ENCODE results near the gene VAMP2. TPM values are rescaled to one million over a fixed set of nuclear protein-coding genes. Genes with fewer than 3 reads are reported as not detected.
"Not testable (repeated sequence)": the region's sequence is repeated elsewhere in the genome, so short reads cannot be mapped to it uniquely, and the experiment has no call there.

VAMP2 gene
- total RNA-seq, 1 donor from 2014 or later, result 97.7 TPM

DNA sequence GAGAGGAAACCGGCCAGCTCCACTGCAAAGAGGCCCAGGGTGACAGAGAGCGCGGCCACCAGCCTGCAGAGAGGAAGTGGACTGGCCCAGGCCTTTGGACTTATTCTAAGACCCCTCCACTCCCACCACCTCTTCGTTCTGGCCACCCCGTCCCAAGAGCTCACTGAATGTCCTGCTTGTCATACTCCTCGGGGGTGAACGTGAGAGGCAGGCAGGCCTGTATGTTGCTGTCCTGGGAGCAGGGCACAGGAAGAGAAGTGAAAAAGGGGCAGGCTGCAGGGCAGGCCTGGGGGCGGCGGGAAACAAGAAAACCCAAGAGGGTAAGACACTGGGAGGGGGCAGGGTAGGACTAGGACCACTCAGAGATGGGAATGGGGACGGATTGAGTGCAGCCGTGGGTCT lies 13.0 kb upstream of the VAMP2 start:
- no peaks in the 10 kb centered on the region for H3K9me3 Mint-ChIP-seq
- ATAC-seq (ENCODE audit: low read depth) (no peak), DNase-seq (no peak)
- peaks cover 44% of the 10 kb centered on the region for H3K4me1 Mint-ChIP-seq
- no peaks in the 10 kb centered on the region for H3K27me3 Mint-ChIP-seq
- H3K36me3 Mint-ChIP-seq (ENCODE audit: low read depth), result peaks cover 4% of the 10 kb centered on the region
- peak overlapping the region; percentile 90 for H3K4me3 Mint-ChIP-seq
- intact Hi-C loops (cut with micrococcal nuclease), result loop anchor here (1.0 kb wide), 1 partner anchor 125 kb away; no protein-coding TSS in a partner anchor
- peak overlapping the region; percentile 89 for H3K27ac Mint-ChIP-seq
- ChIA-PET POLR2A (interaction anchor here (0.6 to 9.2 kb wide), 9 partner anchors 11 to 490 kb away, joined by 3 to 365 read pairs (median 5); partner anchors contain the start of gene BORCS6), CTCF (interaction anchor here (2.4 kb wide), 1 partner anchor 10 kb away, joined by 8 read pairs; no protein-coding TSS in a partner anchor)
- TF ChIP-seq, protein P1, sequence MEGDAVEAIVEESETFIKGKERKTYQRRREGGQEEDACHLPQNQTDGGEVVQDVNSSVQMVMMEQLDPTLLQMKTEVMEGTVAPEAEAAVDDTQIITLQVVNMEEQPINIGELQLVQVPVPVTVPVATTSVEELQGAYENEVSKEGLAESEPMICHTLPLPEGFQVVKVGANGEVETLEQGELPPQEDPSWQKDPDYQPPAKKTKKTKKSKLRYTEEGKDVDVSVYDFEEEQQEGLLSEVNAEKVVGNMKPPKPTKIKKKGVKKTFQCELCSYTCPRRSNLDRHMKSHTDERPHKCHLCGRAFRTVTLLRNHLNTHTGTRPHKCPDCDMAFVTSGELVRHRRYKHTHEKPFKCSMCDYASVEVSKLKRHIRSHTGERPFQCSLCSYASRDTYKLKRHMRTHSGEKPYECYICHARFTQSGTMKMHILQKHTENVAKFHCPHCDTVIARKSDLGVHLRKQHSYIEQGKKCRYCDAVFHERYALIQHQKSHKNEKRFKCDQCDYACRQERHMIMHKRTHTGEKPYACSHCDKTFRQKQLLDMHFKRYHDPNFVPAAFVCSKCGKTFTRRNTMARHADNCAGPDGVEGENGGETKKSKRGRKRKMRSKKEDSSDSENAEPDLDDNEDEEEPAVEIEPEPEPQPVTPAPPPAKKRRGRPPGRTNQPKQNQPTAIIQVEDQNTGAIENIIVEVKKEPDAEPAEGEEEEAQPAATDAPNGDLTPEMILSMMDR (IDR thresholded peaks at IDR 0.05), result no peak

DNA sequence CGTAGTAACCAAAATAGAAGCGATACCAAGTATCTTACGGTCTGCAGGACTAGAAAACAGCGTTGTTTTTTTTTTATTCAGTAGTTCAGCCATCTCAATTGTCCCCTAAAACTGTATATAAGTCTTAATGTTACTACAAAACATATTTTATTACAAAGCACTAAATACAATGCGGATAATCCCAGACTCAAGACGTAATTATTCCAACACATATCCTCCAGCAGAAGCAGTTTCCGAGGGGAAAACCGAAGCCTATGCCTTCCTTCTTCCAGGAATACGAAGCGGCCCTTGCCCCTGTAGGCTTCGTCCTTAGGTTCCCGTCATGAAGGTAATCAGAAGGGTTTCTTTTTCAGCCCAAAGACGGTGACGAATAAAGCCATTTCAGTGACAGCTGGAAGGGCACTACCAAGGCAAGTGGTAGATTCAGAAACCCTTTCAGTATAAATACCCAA lies 11.1 kb upstream of the VAMP2 start:
- TF ChIP-seq, protein P1 (IDR thresholded peaks at IDR 0.05), result no peak
- no peaks in the 10 kb centered on the region for H3K9me3 Mint-ChIP-seq
- ATAC-seq (ENCODE audit: low read depth) (no peak), DNase-seq (no peak)
- POLR2A ChIA-PET, result interaction anchor here (0.6 to 9.2 kb wide), 51 partner anchors 13 to 1151 kb away, joined by 3 to 385 read pairs (median 8); partner anchors contain the start of genes ACAP1, ALOXE3, AURKB and BCL6B
- H3K4me1 Mint-ChIP-seq, result peaks cover 44% of the 10 kb centered on the region
- no peaks in the 10 kb centered on the region for H3K27me3 Mint-ChIP-seq
- H3K4me3 Mint-ChIP-seq, result peak overlapping the region; percentile 84
- peaks cover 4% of the 10 kb centered on the region for H3K36me3 Mint-ChIP-seq (ENCODE audit: low read depth)
- H3K27ac Mint-ChIP-seq, result peak overlapping the region; percentile 100
- CTCF ChIA-PET, result interaction anchor here (1.1 to 1.2 kb wide), 6 partner anchors 12 to 95 kb away, joined by 3 to 5 read pairs (median 4); no protein-coding TSS in a partner anchor
- intact Hi-C loops (cut with micrococcal nuclease), result loop anchor here (1.0 kb wide), 9 partner anchors 10 to 330 kb away; partner anchors contain the start of genes AURKB and CTC1

DNA sequence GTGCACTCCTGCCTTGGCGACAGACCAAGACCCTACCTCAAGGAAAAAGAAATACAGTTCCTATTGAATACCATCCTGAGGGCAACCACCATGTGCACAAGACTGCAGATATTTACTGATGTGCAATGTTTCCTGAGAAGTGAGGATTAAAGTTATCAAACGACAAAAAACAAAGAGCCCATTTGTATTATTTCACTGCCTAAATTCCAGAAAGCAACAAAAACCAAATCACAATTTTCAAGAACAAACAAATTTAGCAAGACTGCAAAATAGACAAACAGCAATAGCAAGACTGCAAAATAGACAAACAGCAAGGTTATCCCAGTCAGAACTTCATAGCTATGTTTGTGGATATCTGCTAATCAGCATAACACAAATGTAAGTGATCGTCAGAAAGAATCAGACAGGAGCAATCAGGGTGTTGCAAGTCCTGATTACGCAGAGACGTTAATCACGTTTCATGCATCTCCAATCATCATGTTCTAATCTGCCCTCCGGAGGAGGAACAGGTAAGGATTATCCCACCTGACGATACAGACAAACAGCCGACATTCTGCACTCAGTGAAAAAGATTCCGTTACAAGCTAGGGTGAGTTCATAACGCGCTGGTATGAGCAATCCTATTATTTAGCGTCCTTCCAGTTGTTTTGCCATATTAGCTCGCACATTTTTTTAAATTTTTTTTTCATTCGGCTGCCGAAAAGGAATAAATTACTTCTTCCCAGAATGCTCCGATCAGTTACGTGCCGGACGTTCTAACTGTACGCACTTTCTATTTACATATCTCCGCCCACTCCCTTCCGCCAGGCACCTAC lies 10.5 kb upstream of the VAMP2 start:
- Mint-ChIP-seq H3K4me3 (peak overlapping the region; percentile 84), H3K4me1 (peaks cover 44% of the 10 kb centered on the region)

DNA sequence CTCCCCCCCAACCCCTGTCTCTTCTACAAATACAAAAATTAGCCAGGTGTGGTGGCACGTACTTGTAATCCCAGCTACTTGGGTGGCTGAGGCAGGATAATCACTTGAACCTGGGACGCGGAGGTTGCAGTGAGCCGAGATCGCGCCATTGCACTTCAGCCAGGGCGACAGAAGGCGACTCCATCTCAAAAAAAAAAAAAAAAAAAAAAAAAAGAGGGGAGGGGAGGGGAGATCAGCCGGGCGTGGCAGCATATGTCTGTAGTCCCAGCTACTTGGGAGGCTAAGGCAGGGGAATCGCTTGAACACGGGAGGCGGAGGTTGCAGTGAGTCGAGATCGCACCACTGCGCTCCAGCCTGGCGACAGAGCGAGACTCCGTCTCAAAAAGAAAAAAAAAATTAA lies 7.4 kb upstream of the VAMP2 start:
- DNase-seq; intact Hi-C loops (cut with micrococcal nuclease); H3K27me3 Mint-ChIP-seq; H3K4me3 Mint-ChIP-seq; H3K9me3 Mint-ChIP-seq; H3K27ac Mint-ChIP-seq; H3K36me3 Mint-ChIP-seq (ENCODE audit: low read depth); ATAC-seq (ENCODE audit: low read depth); CTCF ChIA-PET: not testable (repeated sequence)
- peaks cover 25% of the 10 kb centered on the region for H3K4me1 Mint-ChIP-seq
- POLR2A ChIA-PET, result interaction anchor here (0.6 to 9.2 kb wide), 2 partner anchors 16 to 483 kb away, joined by 3 to 365 read pairs; partner anchors contain the start of genes BORCS6 and TP53

More for the DNA sequence above, 10.5 kb upstream of the VAMP2 start:
- no peaks in the 10 kb centered on the region for H3K27me3 Mint-ChIP-seq
- TF ChIP-seq, protein P1 (IDR thresholded peaks at IDR 0.05), result no peak
- H3K27ac Mint-ChIP-seq, result peak overlapping the region; percentile 100
- peaks cover 4% of the 10 kb centered on the region for H3K36me3 Mint-ChIP-seq (ENCODE audit: low read depth)
- CTCF ChIA-PET, result interaction anchor here (0.9 to 1.2 kb wide), 7 partner anchors 12 to 128 kb away, joined by 3 to 5 read pairs (median 4); no protein-coding TSS in a partner anchor
- intact Hi-C loops (cut with micrococcal nuclease), result loop anchor here (1.0 kb wide), 9 partner anchors 9 to 329 kb away; partner anchors contain the start of genes AURKB and CTC1
- H3K9me3 Mint-ChIP-seq, result no peaks in the 10 kb centered on the region
- ATAC-seq (ENCODE audit: low read depth) (peak; percentile 76), DNase-seq (peak; percentile 40)
- POLR2A ChIA-PET, result interaction anchor here (0.5 to 9.2 kb wide), 64 partner anchors 13 to 1417 kb away, joined by 3 to 385 read pairs (median 6); partner anchors contain the start of genes ACAP1, ALOXE3, AURKB and BCL6B

DNA sequence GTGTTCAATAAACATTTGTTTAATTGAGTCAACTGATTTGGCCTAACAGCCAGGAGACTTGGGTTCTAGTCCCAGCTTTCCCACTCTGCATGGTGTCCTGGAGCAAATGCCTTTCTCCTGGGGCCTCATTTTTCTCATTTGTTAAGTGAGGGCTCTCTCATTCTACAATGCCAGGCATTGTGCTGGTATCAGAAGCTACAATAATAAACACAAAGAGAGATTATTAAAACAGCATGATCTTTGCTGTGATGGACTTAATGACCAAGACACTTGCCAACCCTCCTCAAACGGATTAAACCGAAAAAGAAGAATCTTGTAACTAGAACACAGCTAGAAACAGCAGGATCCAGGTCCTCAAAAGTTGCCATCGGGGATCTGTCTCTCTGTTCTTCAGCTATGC lies 4.8 kb upstream of the VAMP2 start:
- ChIA-PET CTCF (interaction anchor here (1.0 kb wide), 1 partner anchor 48 kb away, joined by 3 read pairs; no protein-coding TSS in a partner anchor), POLR2A (interaction anchor here (0.6 to 1.5 kb wide), 5 partner anchors 9 to 104 kb away, joined by 4 to 6 read pairs (median 5); partner anchors contain the start of gene TMEM107)
- ATAC-seq (ENCODE audit: low read depth), result no peak
- no peak overlapping the region for H3K27ac Mint-ChIP-seq
- no peaks in the 10 kb centered on the region for H3K9me3 Mint-ChIP-seq
- TF ChIP-seq, protein P1 (IDR thresholded peaks at IDR 0.05), result no peak
- H3K4me1 Mint-ChIP-seq, result peaks cover 24% of the 10 kb centered on the region
- intact Hi-C loops (cut with micrococcal nuclease), result no loop called here
- no peak overlapping the region for H3K4me3 Mint-ChIP-seq
- no peak for DNase-seq
- peaks cover 2% of the 10 kb centered on the region for H3K36me3 Mint-ChIP-seq (ENCODE audit: low read depth)
- H3K27me3 Mint-ChIP-seq, result no peaks in the 10 kb centered on the region

All from activated B cell treated with CpG ODN at 0.5 μM for 24 hours (primary cell).